Brain pericyte (primary cell): ENCODE measurements around the gene PTGES3.
"Not testable (repeated sequence)": the region's sequence is repeated elsewhere in the genome, so short reads cannot be mapped to it uniquely, and the experiment has no call there.

Experiments used
- DNase-seq: peaks from one replicate; pipeline ENCODE4 v3.0.0-alpha.2; 2012; ENCODE audit warnings: low read depth, low spot score

PTGES3 gene

GRCh38 chr12:56657416-56658379 lies 30.4 kb downstream of the PTGES3 start:
- no peak for DNase-seq

GRCh38 chr12:56653781-56654180 lies 34.3 kb downstream of the PTGES3 start:
- not testable (repeated sequence) for DNase-seq

- not testable (repeated sequence) for DNase-seq
Measured at GRCh38 chr12:56648023-56648422, 40.1 kb downstream of the PTGES3 start.

- peak; percentile 99 for DNase-seq
Measured at GRCh38 chr12:56645717-56646446, 42.2 kb downstream of the PTGES3 start, which contains the start of gene ATP5F1B. TSS of gene ATP5F1B (minus strand) at chr12:56645984. CDS start at chr12:56645963, 21 bp downstream.

- DNase-seq = no peak
Measured at GRCh38 chr12:56645201-56645716, 42.8 kb downstream of the PTGES3 start.

GRCh38 chr12:56644654-56645053 lies 43.4 kb downstream of the PTGES3 start:
- no peak for DNase-seq

GRCh38 chr12:56641219-56641618 lies 46.9 kb downstream of the PTGES3 start:
- no peak for DNase-seq

GRCh38 chr12:56637621-56638020 lies 50.5 kb downstream of the PTGES3 start:
- no peak for DNase-seq

GRCh38 chr12:56636675-56637540 lies 51.2 kb downstream of the PTGES3 start:
- DNase-seq = peak; percentile 98

GRCh38 chr12:56635806-56636674 lies 52.0 kb downstream of the PTGES3 start:
- DNase-seq = no peak

GRCh38 chr12:56634837-56635791 lies 53.0 kb downstream of the PTGES3 start:
- no peak for DNase-seq

- no peak for DNase-seq
Measured at GRCh38 chr12:56634242-56634836, 53.7 kb downstream of the PTGES3 start.

GRCh38 chr12:56633468-56634241 lies 54.4 kb downstream of the PTGES3 start:
- DNase-seq = no peak

GRCh38 chr12:56632701-56633467 lies 55.2 kb downstream of the PTGES3 start:
- no peak for DNase-seq

GRCh38 chr12:56631790-56632700 lies 56.0 kb downstream of the PTGES3 start:
- DNase-seq = no peak

- DNase-seq = no peak
Measured at GRCh38 chr12:56630180-56630632, 57.9 kb downstream of the PTGES3 start, which contains the start of gene BAZ2A. TSS of gene BAZ2A (minus strand) at chr12:56630326. CDS start at chr12:56617530, 12,796 bp downstream.
